GM21381 (cell line): ENCODE measurements around the gene LDLRAD4.

Experiments
- ATAC-seq: cut with Tn5 transposase; IDR thresholded peaks from one replicate; pipeline ENCODE4 v1.9.1; 2021; ENCODE audit warnings: mild to moderate bottlenecking, moderate library complexity; ENCODE audit not compliant: unreplicated experiment

Gene LDLRAD4

GRCh38 chr18:13524054-13524453 lies 305.5 kb downstream of the LDLRAD4 start:
- no peak for ATAC-seq

GRCh38 chr18:13524811-13525210 lies 306.3 kb downstream of the LDLRAD4 start:
- ATAC-seq, result no peak

GRCh38 chr18:13525381-13526029 lies 306.9 kb downstream of the LDLRAD4 start:
- ATAC-seq, result no peak

- ATAC-seq, result no peak
Observed at GRCh38 chr18:13526519-13526918, 308.0 kb downstream of the LDLRAD4 start.

GRCh38 chr18:13527256-13527655 lies 308.7 kb downstream of the LDLRAD4 start:
- no peak for ATAC-seq

GRCh38 chr18:13527730-13528129 lies 309.2 kb downstream of the LDLRAD4 start:
- no peak for ATAC-seq

GRCh38 chr18:13528739-13529392 lies 310.3 kb downstream of the LDLRAD4 start:
- no peak for ATAC-seq

- ATAC-seq, result no peak
Observed at GRCh38 chr18:13530033-13530878, 311.7 kb downstream of the LDLRAD4 start.

- ATAC-seq, result no peak
Observed at GRCh38 chr18:13530879-13531387, 312.4 kb downstream of the LDLRAD4 start.

GRCh38 chr18:13531681-13532325 lies 313.2 kb downstream of the LDLRAD4 start:
- no peak for ATAC-seq

GRCh38 chr18:13532406-13533075 lies 314.0 kb downstream of the LDLRAD4 start:
- no peak for ATAC-seq

- ATAC-seq, result no peak
Observed at GRCh38 chr18:13534631-13535030, 316.1 kb downstream of the LDLRAD4 start.

- ATAC-seq, result no peak
Observed at GRCh38 chr18:13536578-13536977, 318.0 kb downstream of the LDLRAD4 start.

GRCh38 chr18:13537022-13537780 lies 318.6 kb downstream of the LDLRAD4 start:
- ATAC-seq, result no peak

- no peak for ATAC-seq
Observed at GRCh38 chr18:13538630-13539029, 320.1 kb downstream of the LDLRAD4 start.

- no peak for ATAC-seq
Observed at GRCh38 chr18:13539050-13539449, 320.5 kb downstream of the LDLRAD4 start.

- ATAC-seq, result no peak
Observed at GRCh38 chr18:13539843-13540476, 321.4 kb downstream of the LDLRAD4 start.

- ATAC-seq, result no peak
Observed at GRCh38 chr18:13540477-13541182, 322.1 kb downstream of the LDLRAD4 start.
